ENCODE measurements around the gene SLC35D1. TPM values are rescaled to one million over a fixed set of nuclear protein-coding genes. Genes with fewer than 3 reads are reported as not detected.
A peak's percentile ranks its signal among the peaks of the same experiment; 100 is the strongest.

SLC35D1 gene
- polyA plus RNA-seq, 1 of the 3 experiments (the other 2 are of a cell fraction) = 4.8 TPM

DNA sequence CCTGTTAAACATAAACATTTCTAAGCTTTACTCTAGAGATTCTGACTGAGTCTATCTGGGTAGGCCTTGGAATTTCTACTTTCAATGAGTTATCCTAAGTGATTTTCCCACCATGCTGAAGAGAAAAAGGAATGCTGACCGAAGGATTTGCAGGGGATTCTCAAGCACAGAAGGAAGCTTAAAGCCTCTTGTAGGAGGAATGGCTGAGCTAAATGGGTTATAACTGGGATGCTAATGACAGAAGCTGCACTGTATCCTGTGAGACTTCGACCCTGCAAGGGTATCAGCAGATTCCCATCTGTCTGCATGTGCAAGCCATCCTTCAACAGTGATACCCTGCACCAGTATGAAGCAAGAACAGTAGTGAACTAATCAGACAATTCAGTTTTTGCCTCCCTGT, 35.4 kb downstream of the SLC35D1 start:
- Histone ChIP-seq H3K79me2 (ENCODE audit: insufficient read depth) (no peaks in the 10 kb centered on the region), H3K4me3 (ENCODE audit: low read depth in 2 of 2, low read length in 1 of 2) (no peak overlapping the region), H3K9me2 (no peaks in the 10 kb centered on the region), H3K36me3 (replicated peaks in 1 of 2; ENCODE audit: control insufficient read depth in 1 of 2, insufficient read depth in 2 of 2, low read length in 1 of 2) (peaks cover 33 to 36% of the 10 kb centered on the region in 2 experiments), H3K9me3 (no peaks in the 10 kb centered on the region), H3K4me1 (ENCODE audit: control insufficient read depth in 1 of 2, insufficient read depth in 2 of 2, low read depth in 1 of 2, low read length in 1 of 2) (peaks cover 6 to 20% of the 10 kb centered on the region in 2 experiments; a peak in 3 of 4 replicates), H3F3A (replicated peaks; ENCODE audit: insufficient read depth) (peaks cover 6% of the 10 kb centered on the region), H3K27ac (ENCODE audit: low read depth in 2 of 2, low read length in 1 of 2) (peak overlapping the region in 1 of 2 experiments; percentile 61; a peak in 1 of 4 replicates), H3K9ac (no peak overlapping the region), H4K20me1 (ENCODE audit: insufficient read depth) (no peaks in the 10 kb centered on the region), H3K4me2 (no peak overlapping the region), H3K27me3 (ENCODE audit: insufficient read depth) (no peaks in the 10 kb centered on the region), H2AFZ (ENCODE audit: low read depth) (no peak overlapping the region)
- ChIA-PET POLR2A (no interaction called here), CTCF (interaction anchor here (1.9 to 2.5 kb wide), 2 partner anchors 21 to 23 kb away, joined by 5 to 9 read pairs; no protein-coding TSS in a partner anchor)
- no peak for DNase-seq
- 100% methylated on average over 2 of the region's 2 CpGs for WGBS (ENCODE audit: low lambda C conversion rate)
- TF ChIP-seq FOSL2 (IDR thresholded peaks at IDR 0.05; ENCODE audit: borderline replicate concordance, low read depth) (no peak), SIN3A (IDR thresholded peaks at IDR 0.05; ENCODE audit: borderline replicate concordance, low read depth, low read length) (no peak), MXI1 (IDR thresholded peaks at IDR 0.05; ENCODE audit: low read depth, low read length) (no peak), GABPA (IDR thresholded peaks at IDR 0.05; ENCODE audit: low read depth) (no peak), FOXJ3 (CRISPR knock-in tag; IDR thresholded peaks at IDR 0.05) (no peak), NRF1 (IDR thresholded peaks at IDR 0.05; ENCODE audit: low read depth, low read length) (no peak), NFIC (IDR thresholded peaks at IDR 0.05; ENCODE audit: borderline replicate concordance) (no peak), PBX3 (IDR thresholded peaks at IDR 0.05) (no peak), FOXM1 (IDR thresholded peaks at IDR 0.05; ENCODE audit: low read depth) (no peak), RFX5 (IDR thresholded peaks at IDR 0.05; ENCODE audit: low read length) (no peak), USF2 (IDR thresholded peaks at IDR 0.05; ENCODE audit: borderline replicate concordance, low read depth, low read length) (no peak), EZH2phosphoT487 (IDR thresholded peaks at IDR 0.05; ENCODE audit: borderline replicate concordance, low read depth) (no peak), ZBTB33 (IDR thresholded peaks at IDR 0.05; ENCODE audit: borderline replicate concordance, low read depth) (no peak), CHD2 (IDR thresholded peaks at IDR 0.05; ENCODE audit: low read length, partially characterized antibody) (no peak)
- TF ChIP-seq, protein P1, sequence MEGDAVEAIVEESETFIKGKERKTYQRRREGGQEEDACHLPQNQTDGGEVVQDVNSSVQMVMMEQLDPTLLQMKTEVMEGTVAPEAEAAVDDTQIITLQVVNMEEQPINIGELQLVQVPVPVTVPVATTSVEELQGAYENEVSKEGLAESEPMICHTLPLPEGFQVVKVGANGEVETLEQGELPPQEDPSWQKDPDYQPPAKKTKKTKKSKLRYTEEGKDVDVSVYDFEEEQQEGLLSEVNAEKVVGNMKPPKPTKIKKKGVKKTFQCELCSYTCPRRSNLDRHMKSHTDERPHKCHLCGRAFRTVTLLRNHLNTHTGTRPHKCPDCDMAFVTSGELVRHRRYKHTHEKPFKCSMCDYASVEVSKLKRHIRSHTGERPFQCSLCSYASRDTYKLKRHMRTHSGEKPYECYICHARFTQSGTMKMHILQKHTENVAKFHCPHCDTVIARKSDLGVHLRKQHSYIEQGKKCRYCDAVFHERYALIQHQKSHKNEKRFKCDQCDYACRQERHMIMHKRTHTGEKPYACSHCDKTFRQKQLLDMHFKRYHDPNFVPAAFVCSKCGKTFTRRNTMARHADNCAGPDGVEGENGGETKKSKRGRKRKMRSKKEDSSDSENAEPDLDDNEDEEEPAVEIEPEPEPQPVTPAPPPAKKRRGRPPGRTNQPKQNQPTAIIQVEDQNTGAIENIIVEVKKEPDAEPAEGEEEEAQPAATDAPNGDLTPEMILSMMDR (IDR thresholded peaks at IDR 0.05) = no peak
- TF ChIP-seq, protein P2, sequence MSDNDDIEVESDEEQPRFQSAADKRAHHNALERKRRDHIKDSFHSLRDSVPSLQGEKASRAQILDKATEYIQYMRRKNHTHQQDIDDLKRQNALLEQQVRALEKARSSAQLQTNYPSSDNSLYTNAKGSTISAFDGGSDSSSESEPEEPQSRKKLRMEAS (IDR thresholded peaks at IDR 0.05; ENCODE audit: low read depth) = no peak
